ENCODE measurements around the gene CCDC171.
"Not testable (repeated sequence)": the region's sequence is repeated elsewhere in the genome, so short reads cannot be mapped to it uniquely, and the experiment has no call there.

- TF ChIP-seq, protein P1, sequence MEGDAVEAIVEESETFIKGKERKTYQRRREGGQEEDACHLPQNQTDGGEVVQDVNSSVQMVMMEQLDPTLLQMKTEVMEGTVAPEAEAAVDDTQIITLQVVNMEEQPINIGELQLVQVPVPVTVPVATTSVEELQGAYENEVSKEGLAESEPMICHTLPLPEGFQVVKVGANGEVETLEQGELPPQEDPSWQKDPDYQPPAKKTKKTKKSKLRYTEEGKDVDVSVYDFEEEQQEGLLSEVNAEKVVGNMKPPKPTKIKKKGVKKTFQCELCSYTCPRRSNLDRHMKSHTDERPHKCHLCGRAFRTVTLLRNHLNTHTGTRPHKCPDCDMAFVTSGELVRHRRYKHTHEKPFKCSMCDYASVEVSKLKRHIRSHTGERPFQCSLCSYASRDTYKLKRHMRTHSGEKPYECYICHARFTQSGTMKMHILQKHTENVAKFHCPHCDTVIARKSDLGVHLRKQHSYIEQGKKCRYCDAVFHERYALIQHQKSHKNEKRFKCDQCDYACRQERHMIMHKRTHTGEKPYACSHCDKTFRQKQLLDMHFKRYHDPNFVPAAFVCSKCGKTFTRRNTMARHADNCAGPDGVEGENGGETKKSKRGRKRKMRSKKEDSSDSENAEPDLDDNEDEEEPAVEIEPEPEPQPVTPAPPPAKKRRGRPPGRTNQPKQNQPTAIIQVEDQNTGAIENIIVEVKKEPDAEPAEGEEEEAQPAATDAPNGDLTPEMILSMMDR (IDR thresholded peaks at IDR 0.05; ENCODE audit: insufficient read depth, low read depth, low read length): not testable (repeated sequence)
- TF ChIP-seq EZH2 (IDR thresholded peaks at IDR 0.05; ENCODE audit: insufficient read depth, low read length): not testable (repeated sequence)
These were observed 257.5 kb downstream of the CCDC171 start for GRCh38 chr9:15810219-15810899.

All from astrocyte (in vitro differentiated cells and primary cell).